Measurements from ENCODE around the gene TCL1B. TPM values are rescaled to one million over a fixed set of nuclear protein-coding genes. Genes with fewer than 3 reads are reported as not detected.
A peak's percentile ranks its signal among the peaks of the same experiment; 100 is the strongest.

Gene TCL1B
- total RNA-seq, 2 donors from 2014 or later = 1.4 TPM; not detected in 1

DNA sequence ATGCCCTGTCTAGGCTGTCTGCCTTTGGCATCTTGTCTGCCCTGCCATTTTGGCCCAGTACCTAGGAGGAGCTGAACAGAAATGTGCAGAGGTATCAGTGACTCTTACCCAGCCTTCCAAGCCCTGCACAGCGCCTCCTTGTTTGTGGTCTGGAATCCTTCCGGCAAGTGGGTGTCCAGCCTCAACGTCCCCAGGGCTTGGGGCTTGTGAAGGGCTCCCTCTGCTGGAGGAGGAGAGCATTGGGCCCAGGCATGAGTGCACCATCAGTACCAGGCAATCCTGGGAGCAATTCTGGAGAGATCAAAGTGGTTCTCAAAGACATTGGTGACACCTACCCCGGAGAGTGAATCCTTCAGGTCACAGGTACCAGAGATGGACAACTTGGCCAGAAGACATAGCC is 2.4 kb upstream of the TCL1B start:
- H3K4me3 ChIP-seq = no peak overlapping the region
- intact Hi-C loops (cut with DNase I) = no loop called here
- no peaks in the 10 kb centered on the region for H3K36me3 ChIP-seq
- no peak for DNase-seq (ENCODE audit: low spot score)
- no peaks in the 10 kb centered on the region for H3K27me3 ChIP-seq (replicated peaks; ENCODE audit: insufficient read depth)
- H3K4me1 ChIP-seq (replicated peaks) = no peaks in the 10 kb centered on the region
- no peaks in the 10 kb centered on the region for H3K9me3 ChIP-seq
- H3K27ac ChIP-seq = no peak overlapping the region
- 49% methylated on average over 4 of the region's 4 CpGs for WGBS
- no peak for TF ChIP-seq POLR2AphosphoS5 (IDR thresholded peaks at IDR 0.05)
- TF ChIP-seq, protein P1, sequence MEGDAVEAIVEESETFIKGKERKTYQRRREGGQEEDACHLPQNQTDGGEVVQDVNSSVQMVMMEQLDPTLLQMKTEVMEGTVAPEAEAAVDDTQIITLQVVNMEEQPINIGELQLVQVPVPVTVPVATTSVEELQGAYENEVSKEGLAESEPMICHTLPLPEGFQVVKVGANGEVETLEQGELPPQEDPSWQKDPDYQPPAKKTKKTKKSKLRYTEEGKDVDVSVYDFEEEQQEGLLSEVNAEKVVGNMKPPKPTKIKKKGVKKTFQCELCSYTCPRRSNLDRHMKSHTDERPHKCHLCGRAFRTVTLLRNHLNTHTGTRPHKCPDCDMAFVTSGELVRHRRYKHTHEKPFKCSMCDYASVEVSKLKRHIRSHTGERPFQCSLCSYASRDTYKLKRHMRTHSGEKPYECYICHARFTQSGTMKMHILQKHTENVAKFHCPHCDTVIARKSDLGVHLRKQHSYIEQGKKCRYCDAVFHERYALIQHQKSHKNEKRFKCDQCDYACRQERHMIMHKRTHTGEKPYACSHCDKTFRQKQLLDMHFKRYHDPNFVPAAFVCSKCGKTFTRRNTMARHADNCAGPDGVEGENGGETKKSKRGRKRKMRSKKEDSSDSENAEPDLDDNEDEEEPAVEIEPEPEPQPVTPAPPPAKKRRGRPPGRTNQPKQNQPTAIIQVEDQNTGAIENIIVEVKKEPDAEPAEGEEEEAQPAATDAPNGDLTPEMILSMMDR (IDR thresholded peaks at IDR 0.05) = peak in 2 of 4 experiments; percentile 9 to 26

DNA sequence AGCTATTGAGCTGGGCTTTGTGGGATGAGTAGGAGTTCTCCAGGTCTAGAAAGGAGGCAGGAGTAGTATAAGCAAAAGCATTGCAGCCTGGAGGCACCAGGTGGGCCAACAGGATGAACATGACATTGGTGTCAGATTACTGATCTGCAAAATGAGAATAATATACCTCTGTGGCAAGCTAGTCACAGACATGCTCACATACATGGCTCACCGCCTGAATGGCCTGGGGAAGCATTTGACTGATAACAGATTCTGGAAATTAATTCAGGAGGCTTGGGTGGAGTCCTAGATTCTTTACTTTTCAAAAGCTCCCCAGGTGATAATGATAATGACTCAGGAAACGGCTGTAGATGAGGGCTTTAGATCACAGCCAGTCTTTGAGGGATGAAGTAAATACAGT is 709 bp downstream of the TCL1B start:
- Histone ChIP-seq H3K36me3 (no peaks in the 10 kb centered on the region), H3K9me3 (no peaks in the 10 kb centered on the region), H3K27me3 (replicated peaks; ENCODE audit: insufficient read depth) (no peaks in the 10 kb centered on the region), H3K4me3 (no peak overlapping the region), H3K4me1 (replicated peaks) (no peaks in the 10 kb centered on the region), H3K27ac (no peak overlapping the region)
- no peak for TF ChIP-seq POLR2A (IDR thresholded peaks at IDR 0.05)
- TF ChIP-seq, protein P1 (IDR thresholded peaks at IDR 0.05) = no peak
- no peak for TF ChIP-seq POLR2AphosphoS5 (IDR thresholded peaks at IDR 0.05)
- 52% methylated on average over 2 of the region's 2 CpGs for WGBS
- DNase-seq (ENCODE audit: low spot score) = no peak
- intact Hi-C loops (cut with DNase I) = no loop called here

DNA sequence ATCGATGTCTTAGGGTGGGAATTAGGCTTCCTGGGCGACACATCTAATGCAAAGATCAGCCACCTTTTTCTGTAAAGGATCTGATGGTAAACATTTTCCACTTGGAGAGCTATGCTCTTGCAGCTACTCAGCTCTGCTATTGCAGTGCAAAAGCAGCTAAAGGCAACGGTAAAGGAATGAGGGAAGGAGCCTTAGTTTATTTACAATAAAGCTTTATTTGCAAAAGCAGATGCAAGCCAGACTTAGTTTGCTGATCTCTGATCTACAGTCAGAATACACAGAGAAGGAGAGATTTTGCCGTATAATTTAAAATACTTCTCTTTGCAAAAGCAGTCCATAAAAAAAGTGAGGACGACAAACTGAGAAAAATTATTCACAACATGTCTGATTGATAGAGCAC is 3.2 kb downstream of the TCL1B start:
- H3K36me3 ChIP-seq = no peaks in the 10 kb centered on the region
- no peaks in the 10 kb centered on the region for H3K9me3 ChIP-seq
- no peak overlapping the region for H3K27ac ChIP-seq
- TF ChIP-seq, protein P1 (IDR thresholded peaks at IDR 0.05) = no peak
- TF ChIP-seq POLR2A (IDR thresholded peaks at IDR 0.05) = no peak
- no peak for TF ChIP-seq POLR2AphosphoS5 (IDR thresholded peaks at IDR 0.05)
- intact Hi-C loops (cut with DNase I) = no loop called here
- no peak for DNase-seq (ENCODE audit: low spot score)
- no peak overlapping the region for H3K4me3 ChIP-seq
- no peaks in the 10 kb centered on the region for H3K4me1 ChIP-seq (replicated peaks)
- no peaks in the 10 kb centered on the region for H3K27me3 ChIP-seq (replicated peaks; ENCODE audit: insufficient read depth)
- 36% methylated on average over 5 of the region's 5 CpGs for WGBS

DNA sequence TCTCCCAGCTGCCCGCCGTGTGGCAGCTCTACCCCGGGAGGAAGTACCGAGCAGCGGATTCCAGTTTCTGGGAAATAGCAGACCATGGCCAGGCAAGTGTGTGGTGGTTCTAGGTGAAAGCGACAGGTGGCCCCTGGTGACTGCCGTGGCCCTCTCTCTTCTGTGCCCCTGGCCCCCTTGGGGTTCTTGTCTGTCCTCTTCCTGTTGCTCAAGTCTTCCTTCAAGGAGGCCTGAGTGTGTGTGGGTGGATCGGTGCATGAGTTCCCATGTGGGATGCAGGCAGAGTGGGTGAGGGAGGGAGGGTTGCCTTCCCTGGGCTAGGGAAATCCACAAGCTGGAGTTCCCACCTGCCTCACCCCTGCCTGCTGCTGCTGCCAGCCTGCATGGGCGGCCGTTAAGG is 4.6 kb downstream of the TCL1B start:
- Histone ChIP-seq H3K27me3 (replicated peaks; ENCODE audit: insufficient read depth) (no peaks in the 10 kb centered on the region), H3K9me3 (no peaks in the 10 kb centered on the region), H3K27ac (no peak overlapping the region), H3K4me1 (replicated peaks) (no peaks in the 10 kb centered on the region), H3K4me3 (no peak overlapping the region), H3K36me3 (no peaks in the 10 kb centered on the region)
- intact Hi-C loops (cut with DNase I) = no loop called here
- 77% methylated on average over 10 of the region's 10 CpGs for WGBS
- TF ChIP-seq POLR2AphosphoS5 (IDR thresholded peaks at IDR 0.05) (no peak), POLR2A (IDR thresholded peaks at IDR 0.05) (no peak)
- TF ChIP-seq, protein P1 (IDR thresholded peaks at IDR 0.05) = no peak
- no peak for DNase-seq (ENCODE audit: low spot score)

DNA sequence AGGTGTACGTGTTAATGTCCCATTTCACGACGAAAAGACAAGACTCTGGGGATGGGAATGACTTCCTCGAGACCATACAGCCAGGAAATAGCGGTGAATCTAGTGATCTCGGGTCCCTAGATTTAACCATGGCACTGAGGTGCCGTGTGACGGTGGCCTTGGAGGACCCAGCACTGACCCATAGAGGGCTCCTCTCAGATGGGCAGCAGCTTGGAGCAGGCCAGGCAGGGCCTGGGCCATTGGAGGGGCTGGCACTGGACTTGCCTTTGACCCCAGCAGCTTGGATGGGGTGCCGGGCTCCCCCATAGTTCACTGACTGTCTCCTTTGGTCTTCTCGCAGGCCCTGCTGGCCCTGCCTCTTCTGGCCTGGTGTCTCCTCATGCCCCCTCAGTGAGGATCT is 5.4 kb downstream of the TCL1B start:
- Histone ChIP-seq H3K36me3 (no peaks in the 10 kb centered on the region), H3K4me1 (replicated peaks) (no peaks in the 10 kb centered on the region), H3K9me3 (no peaks in the 10 kb centered on the region), H3K27ac (no peak overlapping the region), H3K27me3 (replicated peaks; ENCODE audit: insufficient read depth) (peaks cover 3% of the 10 kb centered on the region), H3K4me3 (no peak overlapping the region)
- no peak for DNase-seq (ENCODE audit: low spot score)
- intact Hi-C loops (cut with DNase I) = no loop called here
- TF ChIP-seq, protein P1 (IDR thresholded peaks at IDR 0.05) = no peak
- TF ChIP-seq POLR2AphosphoS5 (IDR thresholded peaks at IDR 0.05) (no peak), POLR2A (IDR thresholded peaks at IDR 0.05) (no peak)
- 92% methylated on average over 10 of the region's 10 CpGs for WGBS
